GM12801 (cell line): Measurements from ENCODE around the gene CCDC93.

ENCODE experiments used
- TF ChIP-seq, protein P1 (sequence below): IDR thresholded peaks from one replicate; pipeline ENCODE4 v1.5.1; 2011; ENCODE audit warnings: control low read depth; ENCODE audit not compliant: insufficient read length; ENCODE audit errors: extremely low read depth

Gene CCDC93

DNA sequence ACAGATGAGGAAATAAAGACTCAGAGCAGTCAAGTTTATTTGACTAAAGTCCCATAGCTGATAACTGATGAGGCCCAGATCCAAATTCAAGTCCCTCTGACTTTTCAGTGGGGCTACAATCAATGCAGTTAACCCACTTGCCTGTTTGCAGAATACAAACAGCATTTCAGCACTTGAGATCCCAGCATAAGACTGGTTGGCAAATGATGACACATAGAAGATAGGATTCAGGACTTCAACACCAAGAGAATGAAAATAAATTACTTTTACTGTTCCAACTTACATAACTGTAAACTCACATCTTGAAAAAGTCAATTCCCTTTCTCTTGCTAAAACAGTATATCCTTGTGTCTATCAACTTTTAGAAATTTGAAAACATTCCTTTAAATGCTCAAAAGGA, 61.2 kb downstream of the CCDC93 start:
- TF ChIP-seq, protein P1, sequence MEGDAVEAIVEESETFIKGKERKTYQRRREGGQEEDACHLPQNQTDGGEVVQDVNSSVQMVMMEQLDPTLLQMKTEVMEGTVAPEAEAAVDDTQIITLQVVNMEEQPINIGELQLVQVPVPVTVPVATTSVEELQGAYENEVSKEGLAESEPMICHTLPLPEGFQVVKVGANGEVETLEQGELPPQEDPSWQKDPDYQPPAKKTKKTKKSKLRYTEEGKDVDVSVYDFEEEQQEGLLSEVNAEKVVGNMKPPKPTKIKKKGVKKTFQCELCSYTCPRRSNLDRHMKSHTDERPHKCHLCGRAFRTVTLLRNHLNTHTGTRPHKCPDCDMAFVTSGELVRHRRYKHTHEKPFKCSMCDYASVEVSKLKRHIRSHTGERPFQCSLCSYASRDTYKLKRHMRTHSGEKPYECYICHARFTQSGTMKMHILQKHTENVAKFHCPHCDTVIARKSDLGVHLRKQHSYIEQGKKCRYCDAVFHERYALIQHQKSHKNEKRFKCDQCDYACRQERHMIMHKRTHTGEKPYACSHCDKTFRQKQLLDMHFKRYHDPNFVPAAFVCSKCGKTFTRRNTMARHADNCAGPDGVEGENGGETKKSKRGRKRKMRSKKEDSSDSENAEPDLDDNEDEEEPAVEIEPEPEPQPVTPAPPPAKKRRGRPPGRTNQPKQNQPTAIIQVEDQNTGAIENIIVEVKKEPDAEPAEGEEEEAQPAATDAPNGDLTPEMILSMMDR = no peak

DNA sequence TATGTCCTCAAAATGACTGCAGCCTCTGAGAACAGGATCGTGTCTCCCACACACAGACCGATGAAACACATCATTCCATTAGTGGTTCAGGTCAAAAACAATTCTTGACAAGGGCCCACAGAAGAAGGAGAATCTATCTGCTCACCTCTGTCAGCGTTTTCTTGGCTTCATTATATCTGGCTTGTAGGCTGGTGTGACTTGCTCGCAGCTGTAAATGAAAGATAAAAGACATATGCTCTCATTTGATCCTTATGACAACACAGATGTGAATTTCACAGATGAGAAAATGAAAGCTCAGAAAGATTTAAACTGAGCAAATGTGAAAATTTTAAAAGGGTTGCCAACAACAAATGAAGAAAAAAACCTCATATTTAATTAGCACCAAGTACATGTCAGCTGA, 61.6 kb downstream of the CCDC93 start:
- TF ChIP-seq, protein P1 = no peak

DNA sequence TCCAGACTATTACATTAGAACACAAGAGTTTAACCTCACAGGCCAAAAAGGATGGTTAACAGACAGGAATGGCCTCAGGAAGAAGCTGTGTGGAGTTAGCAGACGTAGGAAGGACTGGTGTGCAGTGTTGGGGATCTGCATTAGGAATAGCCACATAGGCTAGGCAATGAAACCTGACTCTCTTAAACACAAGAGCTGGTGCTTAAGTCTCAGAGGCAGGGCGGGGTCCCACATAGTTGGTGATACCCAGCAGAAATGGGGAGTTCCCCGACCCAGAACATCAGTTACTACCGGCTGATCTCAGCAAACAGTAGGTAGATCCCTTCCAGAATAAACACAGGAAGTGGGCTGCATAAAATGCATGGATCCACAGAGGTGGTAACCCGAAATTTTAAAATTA, 64.1 kb downstream of the CCDC93 start:
- TF ChIP-seq, protein P1 = no peak

DNA sequence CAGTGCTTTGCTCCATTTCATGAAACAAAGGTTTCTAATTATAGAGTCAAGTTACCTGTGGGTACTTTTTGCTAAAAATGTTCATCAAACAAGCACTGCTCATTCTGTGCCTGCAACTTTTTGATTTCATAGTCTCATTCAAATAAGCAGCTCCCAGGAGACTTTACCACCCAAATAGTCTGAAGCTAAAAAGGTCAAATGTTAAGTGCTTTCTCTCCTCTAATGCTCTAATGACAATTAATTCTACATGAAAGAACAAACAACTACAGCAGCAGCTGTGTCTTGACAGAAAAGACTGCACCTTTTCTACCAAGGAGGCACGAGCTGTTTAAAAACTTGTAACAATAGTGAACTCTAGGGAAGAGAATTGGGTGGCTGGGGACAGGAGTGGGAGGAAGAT, 65.3 kb downstream of the CCDC93 start:
- TF ChIP-seq, protein P1 = no peak

DNA sequence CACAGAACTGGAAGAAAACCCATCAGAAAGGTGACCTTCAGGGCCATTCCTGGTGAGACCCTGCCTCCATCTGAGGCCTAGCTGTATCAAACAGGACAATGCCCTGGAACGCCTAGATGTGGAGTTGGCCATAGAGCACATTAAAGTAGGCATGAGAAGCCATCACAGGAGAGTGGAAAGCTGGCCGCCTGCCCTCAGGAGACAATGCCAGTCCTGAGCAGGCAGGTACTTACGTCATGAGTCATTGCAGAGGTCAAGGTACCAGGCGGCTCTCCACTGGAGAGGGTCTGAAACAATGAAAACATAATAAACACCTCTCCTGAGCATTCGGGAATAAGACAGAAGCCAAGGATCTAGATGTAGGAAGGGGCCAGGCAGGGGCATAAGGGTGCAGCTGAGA, 68.6 kb downstream of the CCDC93 start:
- TF ChIP-seq, protein P1 = no peak

DNA sequence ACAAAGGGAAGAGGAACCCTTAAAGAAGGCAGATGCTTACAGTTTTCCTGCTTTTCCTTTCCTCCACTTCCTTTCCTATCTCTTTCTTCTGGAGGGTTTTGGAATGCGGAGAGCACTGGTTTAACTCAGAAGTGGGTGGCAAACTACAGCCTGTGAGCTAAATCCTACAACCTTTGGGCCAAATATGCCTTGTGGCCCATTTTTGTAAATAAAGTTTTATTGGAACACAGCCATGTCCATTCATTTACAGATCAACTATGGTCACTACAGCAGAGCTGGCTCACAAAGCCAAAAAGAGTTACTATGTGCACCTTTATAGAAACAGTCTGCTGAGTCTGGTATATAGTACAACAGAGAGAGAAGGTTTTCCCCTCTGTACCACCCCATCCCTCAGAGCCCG, 69.1 kb downstream of the CCDC93 start:
- TF ChIP-seq, protein P1 = no peak

DNA sequence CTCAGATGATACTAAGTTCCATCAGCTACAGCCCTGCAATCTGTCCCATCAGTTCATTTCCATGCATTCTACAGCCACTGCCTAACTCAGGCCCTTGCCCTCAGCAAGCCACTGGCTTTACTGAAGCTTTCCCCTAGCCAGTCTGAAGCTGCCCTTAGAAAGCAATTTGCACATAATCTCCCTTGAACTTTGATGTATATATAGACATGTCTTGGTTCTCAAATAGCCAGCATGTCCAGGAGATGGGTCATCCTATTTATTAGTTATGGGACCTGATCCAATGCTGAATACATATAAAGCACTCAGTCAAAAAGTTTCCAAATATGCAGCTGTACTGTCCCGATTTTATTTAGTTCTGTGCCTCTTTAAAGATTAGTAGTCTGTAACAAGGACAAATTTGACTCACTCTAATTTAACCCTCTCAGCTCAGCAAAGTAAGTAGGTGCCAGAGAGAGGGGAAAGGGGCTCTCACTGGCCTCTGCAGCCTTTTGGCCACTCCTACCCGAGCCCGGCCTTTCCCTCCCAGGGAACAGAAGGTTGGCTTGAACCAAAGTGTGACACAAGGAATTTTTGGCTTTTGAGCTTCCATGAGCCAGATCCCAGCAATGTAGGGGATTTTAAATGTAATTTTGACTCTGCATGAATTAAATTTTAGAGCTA, 70.7 kb downstream of the CCDC93 start:
- TF ChIP-seq, protein P1 = no peak
